K562 (cell line): Measurements from ENCODE around the gene HKDC1. TPM values are rescaled to one million over a fixed set of nuclear protein-coding genes. Genes with fewer than 3 reads are reported as not detected.
A peak's percentile ranks its signal among the peaks of the same experiment; 100 is the strongest.

ENCODE experiments used
- ELK3 ChIP-seq: fragments of 450-650 bp; formaldehyde crosslinking; IDR thresholded peaks from 2 replicates; pipeline ENCODE4 v1.4.0; 2020; ENCODE audit warnings: mild to moderate bottlenecking
- JUND ChIP-seq, 2 experiments: IDR thresholded peaks; 2 replicates in 1 of 2; 3 replicates in 1 of 2; pipeline ENCODE4 v1.6.1; 2011; ENCODE audit warnings: borderline replicate concordance in 2 of 2, low read depth in 2 of 2, low read length in 2 of 2, improper control_type of control experiment in 1 of 2, missing biosample characterization in 1 of 2, missing genetic modification characterization in 1 of 2, missing genetic modification reagents in 1 of 2
- MEIS2 ChIP-seq: fragments of 450-650 bp; IDR thresholded peaks from 2 replicates; pipeline ENCODE4 v1.6.1; 2014; ENCODE audit warnings: mild to moderate bottlenecking; ENCODE audit not compliant: partially characterized antibody
- PATZ1 ChIP-seq: fragments of 250-450 bp; sonication (Bioruptor Pico); IDR thresholded peaks from 2 replicates; pipeline ENCODE4 v1.5.0; 2020; ENCODE audit warnings: mild to moderate bottlenecking, borderline replicate concordance
- RCOR1 ChIP-seq, 2 experiments: IDR thresholded peaks; 2 replicates each; pipeline ENCODE4 v1.6.1; 2012; ENCODE audit warnings: low read depth in 2 of 2, low read length in 2 of 2, borderline replicate concordance in 1 of 2, improper control_type of control experiment in 1 of 2
- TEAD4 ChIP-seq, 2 experiments: sonication (generic) in 1 of 2; formaldehyde crosslinking in 1 of 2; IDR thresholded peaks; 2 replicates each; pipeline versions ENCODE4 v1.6.1 to v1.8.0; 2012 to 2022; ENCODE audit warnings: borderline replicate concordance in 1 of 2, inconsistent platforms in 1 of 2, low read length in 1 of 2, mild to moderate bottlenecking in 1 of 2, missing genetic modification reagents in 1 of 2
- WHSC1 ChIP-seq: IDR thresholded peaks from one replicate; pipeline ENCODE4 v1.6.1; 2012; ENCODE audit warnings: low read length, control low read depth, inconsistent platforms
- ZNF121 ChIP-seq: sonication (generic); formaldehyde crosslinking; conservative IDR thresholded peaks from 2 replicates; pipeline ENCODE4 v1.8.0; 2022; ENCODE audit warnings: missing genetic modification reagents
- polyA plus RNA-seq, 8 experiments: library from polyadenylated mRNA; depleted of rRNA in 4 of 8; stranded (reverse) in 5 of 8; unstranded in 3 of 8; fragments of >200 nt; fragmentation: Nextera tagmentation in 2 of 8; fragmentation: Illumina TruSeq in 1 of 8; extraction: Ambion mirVana in 2 of 8; extraction: Trizol in 1 of 8; gene quantifications; 2 replicates each; pipeline versions ENCODE4 v1.2.1 to v1.2.3, GENCODE V29; 2011 to 2014; ENCODE audit warnings: inconsistent platforms in 1 of 8, missing spikeins in 1 of 8
- total RNA-seq, 7 experiments: library from RNA; depleted of rRNA in 6 of 7; stranded (reverse); fragments of >200 nt in 6 of 7; fragmentation: Illumina TruSeq in 2 of 7; extraction: Trizol in 2 of 7; gene quantifications; 2 replicates each; pipeline versions ENCODE4 v1.2.1 to v1.2.3, GENCODE V29; 2011 to 2021; ENCODE audit warnings: low replicate concordance in 1 of 7

Gene HKDC1
- total and polyA plus RNA-seq, 9 of the 15 experiments (the other 6 are each of a cell fraction or from before 2014, with no cell fraction given), result 0.04 to 0.22 (median 0.11) TPM; not detected in 5

DNA sequence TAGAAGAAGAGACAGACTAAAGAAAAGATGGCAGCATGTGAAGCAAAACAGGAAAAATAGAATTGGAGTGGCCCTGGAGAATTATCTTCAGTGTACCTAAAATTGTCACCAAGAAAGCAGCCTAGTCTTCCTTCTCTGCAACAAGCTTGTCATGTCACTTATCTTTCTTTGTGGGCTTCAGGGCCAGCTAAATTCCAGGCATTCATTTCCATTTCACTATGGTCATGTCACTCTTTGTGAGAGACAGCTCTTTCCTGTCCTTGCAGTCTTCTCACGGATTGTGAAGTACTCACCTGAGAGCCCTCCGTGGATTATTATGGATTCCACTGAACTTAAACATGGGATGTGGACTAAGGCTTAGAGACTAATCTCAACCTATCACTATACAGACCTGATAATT lies 9.0 kb upstream of the HKDC1 start (continued):
- TF ChIP-seq ELK3 (CRISPR knock-in tag) (no peak), MEIS2 (peak; percentile 79), PATZ1 (no peak), ZNF121 (CRISPR knock-in tag) (no peak), WHSC1 (no peak), TEAD4 (IDR thresholded peaks at IDR 0.05; ENCODE audit: low read length) (peak; percentile 54; the same call in 1 of the 2 replicates), TEAD4 (CRISPR knock-in tag; IDR thresholded peaks at IDR 0.05; ENCODE audit: borderline replicate concordance) (no peak), JUND (IDR thresholded peaks at IDR 0.05; ENCODE audit: borderline replicate concordance, low read depth, low read length) (no peak; the same call in 1 of the 2 replicates), JUND (tag; IDR thresholded peaks at IDR 0.05; ENCODE audit: borderline replicate concordance, low read depth, low read length) (peak; percentile 37; the same call in 1 of the 3 replicates), RCOR1 (IDR thresholded peaks at IDR 0.05; ENCODE audit: borderline replicate concordance in 1 of 2, low read depth in 2 of 2, low read length in 2 of 2) (peak in 1 of 2 experiments; percentile 14; a peak in 1 of 4 replicates)
- TF ChIP-seq, all 486 proteins: peak for 16
